Keratinocyte (primary cell): ENCODE data around the gene TLE1. TPM values are rescaled to one million over a fixed set of nuclear protein-coding genes. Genes with fewer than 3 reads are reported as not detected.

ENCODE experiments used
- DNase-seq: peaks from one replicate; pipeline ENCODE4 v3.0.0-alpha.2; 2011; ENCODE audit warnings: low read depth, missing footprints, low spot score
- FAIRE-seq: peaks from 2 replicates; lab custom pipeline; 2011; peaks lifted over from hg19 to GRCh38; lab: Jason Lieb, UNC
- H2AFZ ChIP-seq: 2 replicates; pipeline ENCODE4 v1.6.0; 2012; ENCODE audit warnings: low read length, control low read depth, inconsistent platforms; ENCODE audit not compliant: control insufficient read depth
- H3K27ac ChIP-seq: 2 replicates; pipeline ENCODE4 v1.5.1; 2011; ENCODE audit warnings: low read length; ENCODE audit not compliant: control insufficient read depth, insufficient read depth
- H3K27me3 ChIP-seq: 3 replicates; pipeline ENCODE4 v1.6.0; 2011; ENCODE audit warnings: low read length; ENCODE audit not compliant: control insufficient read depth, insufficient read depth; ENCODE audit errors: extremely low read depth
- H3K36me3 ChIP-seq, 2 experiments: 2 replicates in 1 of 2; 3 replicates in 1 of 2; pipeline ENCODE4 v1.5.1; 2011; ENCODE audit warnings: low read length in 2 of 2, mild to moderate bottlenecking in 1 of 2; ENCODE audit not compliant: control insufficient read depth in 2 of 2, insufficient read depth in 2 of 2; ENCODE audit errors: extremely low read depth in 1 of 2
- H3K4me1 ChIP-seq: 3 replicates; pipeline ENCODE4 v1.5.1; 2011; ENCODE audit warnings: low read length; ENCODE audit not compliant: control insufficient read depth, insufficient read depth; ENCODE audit errors: extremely low read depth
- H3K4me2 ChIP-seq: 3 replicates; pipeline ENCODE4 v1.6.0; 2011; ENCODE audit warnings: low read depth, low read length; ENCODE audit not compliant: control insufficient read depth, insufficient read depth; ENCODE audit errors: extremely low read depth
- H3K4me3 ChIP-seq, 3 experiments: fragments of 200-600 bp in 1 of 3; sonication (generic) in 1 of 3; 2 replicates in 2 of 3; 3 replicates in 1 of 3; pipeline ENCODE4 v1.5.1; 2011 to 2016; ENCODE audit warnings: low read length in 3 of 3, mild to moderate bottlenecking in 3 of 3, control low read depth in 2 of 3, inconsistent platforms in 1 of 3, low read depth in 1 of 3, mixed read lengths in 1 of 3, mixed run types in 1 of 3, moderate library complexity in 1 of 3; ENCODE audit not compliant: control insufficient read depth in 2 of 3, insufficient read depth in 2 of 3; ENCODE audit errors: extremely low read depth in 1 of 3
- H3K79me2 ChIP-seq: 2 replicates; pipeline ENCODE4 v1.6.0; 2012; ENCODE audit warnings: low read length; ENCODE audit not compliant: control insufficient read depth, insufficient read depth
- H3K9ac ChIP-seq: 3 replicates; pipeline ENCODE4 v1.6.0; 2011; ENCODE audit warnings: low read length; ENCODE audit not compliant: control insufficient read depth, insufficient read depth; ENCODE audit errors: extremely low read depth
- H3K9me1 ChIP-seq: 3 replicates; pipeline ENCODE4 v1.6.0; 2011; ENCODE audit warnings: low read length; ENCODE audit not compliant: control insufficient read depth, insufficient read depth; ENCODE audit errors: extremely low read depth
- H3K9me3 ChIP-seq: 2 replicates; pipeline ENCODE4 v1.5.1; 2012; ENCODE audit warnings: low read depth, low read length; ENCODE audit not compliant: control insufficient read depth
- H4K20me1 ChIP-seq: 3 replicates; pipeline ENCODE4 v1.6.0; 2011; ENCODE audit warnings: low read length; ENCODE audit not compliant: control insufficient read depth, insufficient read depth; ENCODE audit errors: extremely low read depth
- EZH2 ChIP-seq: IDR thresholded peaks from one replicate; pipeline ENCODE4 v1.6.1; 2012; ENCODE audit warnings: inconsistent platforms, mild to moderate bottlenecking, low read length, moderate library complexity
- dilution Hi-C: fragments of 300-500 bp; cut with MboI; formaldehyde crosslinking; loops from one replicate; pipeline ENCODE4 v1.7.0; 2020; ENCODE audit warnings: low sequenced_read_pairs; ENCODE audit not compliant: extremely low pct_ligation_motif_present
- polyA plus RNA-seq, 5 experiments: library from polyadenylated mRNA; depleted of rRNA in 3 of 5; stranded (reverse) in 3 of 5; stranded (forward) in 1 of 5; unstranded in 1 of 5; fragments of >200 nt; gene quantifications; 1 replicate in 1 of 5; 2 replicates in 3 of 5; 3 replicates in 1 of 5; pipeline versions ENCODE4 v1.2.1 to v1.2.3, GENCODE V29; 2011 to 2012; ENCODE audit warnings: missing spikeins in 2 of 5, low read depth in 1 of 5, low replicate concordance in 1 of 5
- TF ChIP-seq, protein P1 (sequence below), 3 experiments: IDR thresholded peaks in 1 of 3; conservative IDR thresholded peaks in 1 of 3; optimal IDR thresholded peaks in 1 of 3; 2 replicates in 2 of 3; 3 replicates in 1 of 3; pipeline versions ENCODE3 to v1.5.1; 2011; ENCODE audit warnings: low read length in 3 of 3, mild to moderate bottlenecking in 3 of 3, moderate library complexity in 2 of 3, control low read depth in 1 of 3, inconsistent platforms in 1 of 3; ENCODE audit not compliant: insufficient read depth in 2 of 3; ENCODE audit errors: extremely low read depth in 1 of 3

The TLE1 gene
- polyA plus RNA-seq, 1 donor (not counting 4 experiments of a cell fraction or from before 2014, with no cell fraction given) = 29.6 TPM

GRCh38 chr9:81626511-81626910 lies 62.8 kb downstream of the TLE1 start:
- peak overlapping the region; percentile 91 for H3K27ac ChIP-seq
- peaks cover 2 to 6% of the 10 kb centered on the region in 2 experiments for H3K36me3 ChIP-seq
- no peaks in the 10 kb centered on the region for H4K20me1 ChIP-seq
- peak; percentile 99 for FAIRE-seq
- peak overlapping the region; percentile 66 for H3K4me2 ChIP-seq
- H3K9me1 ChIP-seq = no peaks in the 10 kb centered on the region
- peak overlapping the region in 1 of 3 experiments; percentile 2 for H3K4me3 ChIP-seq
- no peaks in the 10 kb centered on the region for H3K79me2 ChIP-seq
- no peaks in the 10 kb centered on the region for H3K9me3 ChIP-seq
- no peak overlapping the region for H2AFZ ChIP-seq
- peak overlapping the region; percentile 65 for H3K9ac ChIP-seq
- H3K27me3 ChIP-seq = no peaks in the 10 kb centered on the region
- DNase-seq = peak; percentile 82
- H3K4me1 ChIP-seq = peaks cover 42% of the 10 kb centered on the region
- TF ChIP-seq, protein P1, sequence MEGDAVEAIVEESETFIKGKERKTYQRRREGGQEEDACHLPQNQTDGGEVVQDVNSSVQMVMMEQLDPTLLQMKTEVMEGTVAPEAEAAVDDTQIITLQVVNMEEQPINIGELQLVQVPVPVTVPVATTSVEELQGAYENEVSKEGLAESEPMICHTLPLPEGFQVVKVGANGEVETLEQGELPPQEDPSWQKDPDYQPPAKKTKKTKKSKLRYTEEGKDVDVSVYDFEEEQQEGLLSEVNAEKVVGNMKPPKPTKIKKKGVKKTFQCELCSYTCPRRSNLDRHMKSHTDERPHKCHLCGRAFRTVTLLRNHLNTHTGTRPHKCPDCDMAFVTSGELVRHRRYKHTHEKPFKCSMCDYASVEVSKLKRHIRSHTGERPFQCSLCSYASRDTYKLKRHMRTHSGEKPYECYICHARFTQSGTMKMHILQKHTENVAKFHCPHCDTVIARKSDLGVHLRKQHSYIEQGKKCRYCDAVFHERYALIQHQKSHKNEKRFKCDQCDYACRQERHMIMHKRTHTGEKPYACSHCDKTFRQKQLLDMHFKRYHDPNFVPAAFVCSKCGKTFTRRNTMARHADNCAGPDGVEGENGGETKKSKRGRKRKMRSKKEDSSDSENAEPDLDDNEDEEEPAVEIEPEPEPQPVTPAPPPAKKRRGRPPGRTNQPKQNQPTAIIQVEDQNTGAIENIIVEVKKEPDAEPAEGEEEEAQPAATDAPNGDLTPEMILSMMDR (optimal IDR thresholded peaks at IDR 0.05 in 1 of 3, IDR thresholded peaks at IDR 0.05 in 1 of 3, conservative IDR thresholded peaks at IDR 0.05 in 1 of 3; ENCODE audit: extremely low read depth in 1 of 3, insufficient read depth in 2 of 3, low read length in 3 of 3) = no peak
- no peak for TF ChIP-seq EZH2
- dilution Hi-C loops = no loop called here

- no peak overlapping the region for H3K4me3 ChIP-seq
- no peaks in the 10 kb centered on the region for H3K9me3 ChIP-seq
- no peaks in the 10 kb centered on the region for H3K27me3 ChIP-seq
- H2AFZ ChIP-seq = no peak overlapping the region
- no peaks in the 10 kb centered on the region for H3K79me2 ChIP-seq
- H3K9ac ChIP-seq = peak overlapping the region; percentile 3
- DNase-seq = no peak
- peaks cover 2 to 6% of the 10 kb centered on the region in 2 experiments for H3K36me3 ChIP-seq
- H4K20me1 ChIP-seq = no peaks in the 10 kb centered on the region
- H3K4me2 ChIP-seq = peak overlapping the region; percentile 22
- H3K4me1 ChIP-seq = peaks cover 42% of the 10 kb centered on the region
- no peaks in the 10 kb centered on the region for H3K9me1 ChIP-seq
- dilution Hi-C loops = no loop called here
- H3K27ac ChIP-seq = peak overlapping the region; percentile 91
- TF ChIP-seq, protein P1 (optimal IDR thresholded peaks at IDR 0.05 in 1 of 3, IDR thresholded peaks at IDR 0.05 in 1 of 3, conservative IDR thresholded peaks at IDR 0.05 in 1 of 3; ENCODE audit: extremely low read depth in 1 of 3, insufficient read depth in 2 of 3, low read length in 3 of 3) = no peak
- TF ChIP-seq EZH2 = no peak
- FAIRE-seq = peak; percentile 51
Observed at GRCh38 chr9:81625969-81626368, 63.4 kb downstream of the TLE1 start.
